Panc1 (cell line): ENCODE measurements around the gene TRIM2. TPM values are rescaled to one million over a fixed set of nuclear protein-coding genes. Genes with fewer than 3 reads are reported as not detected.

ENCODE experiments used
- ATAC-seq: fragments of 200-7000 bp; cut with Tn5 transposase; 2 replicates; pipeline ENCODE4 v1.9.1; 2020; ENCODE audit warnings: mild to moderate bottlenecking, moderate library complexity
- BruUV-seq: library from RNA; stranded (reverse); fragments of 400-500 nt; replicated peaks from 2 replicates; lab custom pipeline; 2021; lab: Mats Ljungman, UMichigan
- CTCF ChIA-PET: fragments of 300-600 bp; sonication (Branson Sonifier 250); formaldehyde crosslinking; loops from one replicate; lab custom pipeline; 2022; ENCODE audit warnings: antibody characterized with exemption; lab: Charles Lee
- POLR2A ChIA-PET: fragments of 300-600 bp; sonication (Branson Sonifier 250); formaldehyde crosslinking; loops from one replicate; lab custom pipeline; 2022; ENCODE audit warnings: antibody characterized with exemption; lab: Charles Lee
- DNase-seq: peaks from one replicate; pipeline ENCODE4 v3.0.0-alpha.2; 2010; ENCODE audit warnings: low read depth, low spot score
- H3K27ac ChIP-seq: 2 replicates; pipeline ENCODE4 v1.5.1; 2011; ENCODE audit warnings: mild to moderate bottlenecking, low read length, inconsistent platforms
- H3K27me3 ChIP-seq: fragments of 200-500 bp; sonication (Bioruptor generic); 2 replicates; pipeline ENCODE4 v1.6.0; 2014; ENCODE audit warnings: low read length, inconsistent platforms; ENCODE audit not compliant: control insufficient read depth, insufficient read depth
- H3K36me3 ChIP-seq: fragments of 200-500 bp; sonication (Bioruptor generic); 2 replicates; pipeline ENCODE4 v1.5.1; 2014; ENCODE audit warnings: inconsistent platforms, mild to moderate bottlenecking, low read length, moderate library complexity; ENCODE audit not compliant: control insufficient read depth, insufficient read depth
- H3K4me1 ChIP-seq: 2 replicates; pipeline ENCODE4 v1.5.1; 2011; ENCODE audit warnings: inconsistent platforms, mild to moderate bottlenecking, low read length, moderate library complexity; ENCODE audit not compliant: control insufficient read depth, insufficient read depth
- H3K4me3 ChIP-seq, 2 experiments: 2 replicates each; pipeline ENCODE4 v1.5.1; 2011 to 2012; ENCODE audit warnings: low read depth in 2 of 2, low read length in 2 of 2, mild to moderate bottlenecking in 2 of 2, inconsistent platforms in 1 of 2, moderate library complexity in 1 of 2
- H3K9me3 ChIP-seq: fragments of 200-500 bp; sonication (Bioruptor generic); 2 replicates; pipeline ENCODE4 v1.5.1; 2014; ENCODE audit warnings: low read depth, mild to moderate bottlenecking, inconsistent platforms, low read length, moderate library complexity; ENCODE audit not compliant: control insufficient read depth, insufficient read depth
- POLR2AphosphoS5 ChIP-seq: IDR thresholded peaks from 2 replicates; pipeline ENCODE4 v1.6.1; 2012; ENCODE audit warnings: mild to moderate bottlenecking, low read depth, low read length, moderate library complexity
- SIN3A ChIP-seq: IDR thresholded peaks from 2 replicates; pipeline ENCODE4 v1.6.1; 2012; ENCODE audit warnings: low read depth, mild to moderate bottlenecking, low read length, moderate library complexity, borderline replicate concordance; ENCODE audit not compliant: insufficient read depth
- TCF7L2 ChIP-seq: IDR thresholded peaks from 2 replicates; pipeline ENCODE4 v1.6.1; 2011; ENCODE audit warnings: mild to moderate bottlenecking, low read depth, low read length, inconsistent platforms
- in situ Hi-C: cut with HindIII; loops from 2 replicates; pipeline ENCODE4 v1.10.0; 2016; ENCODE audit warnings: low sequenced_read_pairs, low pct_unique_long_range_greater_than_20kb
- intact Hi-C: fragments of 100-400 bp; cut with micrococcal nuclease; formaldehyde crosslinking; loops from one replicate; pipeline ENCODE4 v1.10.0; 2022; ENCODE audit not compliant: unreplicated experiment
- total RNA-seq: library from RNA; stranded (reverse); gene quantifications from one replicate; pipeline ENCODE4 v1.2.1, GENCODE V29; 2021; ENCODE audit not compliant: unreplicated experiment
- TF ChIP-seq, protein P1 (sequence below), 2 experiments: IDR thresholded peaks; 2 replicates each; pipeline ENCODE4 v1.6.1; 2011 to 2012; ENCODE audit warnings: low read depth in 2 of 2, control low read depth in 1 of 2, low read length in 1 of 2, mild to moderate bottlenecking in 1 of 2, moderate library complexity in 1 of 2; ENCODE audit not compliant: insufficient read depth in 1 of 2
- TF ChIP-seq, protein P2 (sequence below): fragments of 450-650 bp; IDR thresholded peaks from 2 replicates; pipeline ENCODE4 v1.5.1; 2017; ENCODE audit warnings: mild to moderate bottlenecking

Gene TRIM2
- total RNA-seq, 1 experiment from 2014 or later, result 18.9 TPM

DNA sequence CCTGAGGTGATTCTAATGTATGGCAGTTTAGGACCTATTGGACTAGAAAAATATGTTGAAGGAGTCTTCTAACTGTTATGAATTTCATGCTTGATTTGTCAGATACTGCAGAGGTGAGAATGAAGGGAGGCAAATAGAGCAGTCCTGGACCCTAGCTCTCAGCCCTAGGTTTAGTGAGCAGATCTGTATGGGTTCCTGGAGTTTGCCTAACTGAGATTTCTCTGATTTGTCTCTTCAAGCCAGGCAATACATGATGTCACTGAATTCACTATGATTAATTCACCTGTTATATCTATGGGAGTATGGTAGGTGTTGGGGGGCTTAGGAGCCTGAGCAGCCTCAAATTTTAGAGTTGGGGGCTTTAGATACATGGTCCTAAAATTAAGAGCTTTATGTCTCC lies 142.9 kb downstream of the TRIM2 start:
- no TSS peak for BruUV-seq
- DNase-seq (no peak), ATAC-seq (no peak)
- Histone ChIP-seq H3K4me1 (peaks cover 18% of the 10 kb centered on the region), H3K27me3 (no peaks in the 10 kb centered on the region), H3K36me3 (peaks cover 2% of the 10 kb centered on the region; the same call in 1 of the 2 replicates), H3K27ac (0 out of 2 replicates have a peak overlapping the region, but pooled peaks have one; percentile 39), H3K9me3 (no peaks in the 10 kb centered on the region), H3K4me3 (no peak overlapping the region)
- CTCF ChIA-PET, result no interaction called here
- intact Hi-C loops (loop anchor here (10.0 kb wide), 1 partner anchor 398 kb away; no protein-coding TSS in a partner anchor), in situ Hi-C loops (no loop called here)
- POLR2A ChIA-PET, result interaction anchor here (0.6 kb wide), 1 partner anchor 244 kb away, joined by 3 read pairs; no protein-coding TSS in a partner anchor
- TF ChIP-seq, protein P1, sequence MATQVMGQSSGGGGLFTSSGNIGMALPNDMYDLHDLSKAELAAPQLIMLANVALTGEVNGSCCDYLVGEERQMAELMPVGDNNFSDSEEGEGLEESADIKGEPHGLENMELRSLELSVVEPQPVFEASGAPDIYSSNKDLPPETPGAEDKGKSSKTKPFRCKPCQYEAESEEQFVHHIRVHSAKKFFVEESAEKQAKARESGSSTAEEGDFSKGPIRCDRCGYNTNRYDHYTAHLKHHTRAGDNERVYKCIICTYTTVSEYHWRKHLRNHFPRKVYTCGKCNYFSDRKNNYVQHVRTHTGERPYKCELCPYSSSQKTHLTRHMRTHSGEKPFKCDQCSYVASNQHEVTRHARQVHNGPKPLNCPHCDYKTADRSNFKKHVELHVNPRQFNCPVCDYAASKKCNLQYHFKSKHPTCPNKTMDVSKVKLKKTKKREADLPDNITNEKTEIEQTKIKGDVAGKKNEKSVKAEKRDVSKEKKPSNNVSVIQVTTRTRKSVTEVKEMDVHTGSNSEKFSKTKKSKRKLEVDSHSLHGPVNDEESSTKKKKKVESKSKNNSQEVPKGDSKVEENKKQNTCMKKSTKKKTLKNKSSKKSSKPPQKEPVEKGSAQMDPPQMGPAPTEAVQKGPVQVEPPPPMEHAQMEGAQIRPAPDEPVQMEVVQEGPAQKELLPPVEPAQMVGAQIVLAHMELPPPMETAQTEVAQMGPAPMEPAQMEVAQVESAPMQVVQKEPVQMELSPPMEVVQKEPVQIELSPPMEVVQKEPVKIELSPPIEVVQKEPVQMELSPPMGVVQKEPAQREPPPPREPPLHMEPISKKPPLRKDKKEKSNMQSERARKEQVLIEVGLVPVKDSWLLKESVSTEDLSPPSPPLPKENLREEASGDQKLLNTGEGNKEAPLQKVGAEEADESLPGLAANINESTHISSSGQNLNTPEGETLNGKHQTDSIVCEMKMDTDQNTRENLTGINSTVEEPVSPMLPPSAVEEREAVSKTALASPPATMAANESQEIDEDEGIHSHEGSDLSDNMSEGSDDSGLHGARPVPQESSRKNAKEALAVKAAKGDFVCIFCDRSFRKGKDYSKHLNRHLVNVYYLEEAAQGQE (IDR thresholded peaks at IDR 0.05; ENCODE audit: insufficient read depth in 1 of 2, low read depth in 2 of 2, low read length in 1 of 2), result no peak
- TF ChIP-seq, protein P2, sequence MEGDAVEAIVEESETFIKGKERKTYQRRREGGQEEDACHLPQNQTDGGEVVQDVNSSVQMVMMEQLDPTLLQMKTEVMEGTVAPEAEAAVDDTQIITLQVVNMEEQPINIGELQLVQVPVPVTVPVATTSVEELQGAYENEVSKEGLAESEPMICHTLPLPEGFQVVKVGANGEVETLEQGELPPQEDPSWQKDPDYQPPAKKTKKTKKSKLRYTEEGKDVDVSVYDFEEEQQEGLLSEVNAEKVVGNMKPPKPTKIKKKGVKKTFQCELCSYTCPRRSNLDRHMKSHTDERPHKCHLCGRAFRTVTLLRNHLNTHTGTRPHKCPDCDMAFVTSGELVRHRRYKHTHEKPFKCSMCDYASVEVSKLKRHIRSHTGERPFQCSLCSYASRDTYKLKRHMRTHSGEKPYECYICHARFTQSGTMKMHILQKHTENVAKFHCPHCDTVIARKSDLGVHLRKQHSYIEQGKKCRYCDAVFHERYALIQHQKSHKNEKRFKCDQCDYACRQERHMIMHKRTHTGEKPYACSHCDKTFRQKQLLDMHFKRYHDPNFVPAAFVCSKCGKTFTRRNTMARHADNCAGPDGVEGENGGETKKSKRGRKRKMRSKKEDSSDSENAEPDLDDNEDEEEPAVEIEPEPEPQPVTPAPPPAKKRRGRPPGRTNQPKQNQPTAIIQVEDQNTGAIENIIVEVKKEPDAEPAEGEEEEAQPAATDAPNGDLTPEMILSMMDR, result no peak

DNA sequence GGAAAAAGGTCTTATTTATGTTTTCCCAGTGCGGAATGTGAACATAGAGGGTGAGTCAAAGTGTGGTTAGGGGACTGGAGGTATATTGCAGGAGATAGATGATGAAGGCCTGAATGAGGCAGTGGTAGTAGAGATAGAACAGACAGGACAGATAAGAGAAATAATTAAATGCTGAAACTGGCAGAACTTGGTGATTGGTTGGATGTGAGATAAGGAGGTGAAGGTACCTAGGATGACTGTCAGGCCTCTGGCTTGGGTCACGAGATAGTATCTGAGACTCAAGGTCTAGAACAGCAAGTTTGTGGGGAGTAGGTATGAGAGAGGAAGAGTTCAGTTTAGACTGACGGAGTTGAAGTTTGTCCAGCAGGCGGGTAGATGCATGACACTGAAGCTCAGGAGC lies 143.8 kb downstream of the TRIM2 start:
- no peak overlapping the region for H3K27ac ChIP-seq
- no TSS peak for BruUV-seq
- DNase-seq, result no peak
- CTCF ChIA-PET, result no interaction called here
- no peaks in the 10 kb centered on the region for H3K9me3 ChIP-seq
- H3K4me1 ChIP-seq, result peaks cover 18% of the 10 kb centered on the region
- POLR2A ChIA-PET, result no interaction called here
- intact Hi-C loops (loop anchor here (10.0 kb wide), 1 partner anchor 397 kb away; no protein-coding TSS in a partner anchor), in situ Hi-C loops (no loop called here)
- TF ChIP-seq, protein P1 (IDR thresholded peaks at IDR 0.05; ENCODE audit: insufficient read depth in 1 of 2, low read depth in 2 of 2, low read length in 1 of 2), result no peak
- TF ChIP-seq SIN3A (no peak), TCF7L2 (no peak), POLR2AphosphoS5 (no peak)
- TF ChIP-seq, protein P2, result no peak
- H3K4me3 ChIP-seq, result no peak overlapping the region
- H3K36me3 ChIP-seq, result peaks cover 2% of the 10 kb centered on the region; the same call in 1 of the 2 replicates
- H3K27me3 ChIP-seq, result no peaks in the 10 kb centered on the region
- ATAC-seq, result no peak
